Pulmonary artery endothelial cell (primary cell): Measurements from ENCODE around the gene GAR1. TPM values are rescaled to one million over a fixed set of nuclear protein-coding genes. Genes with fewer than 3 reads are reported as not detected.
"Not testable (repeated sequence)": the region's sequence is repeated elsewhere in the genome, so short reads cannot be mapped to it uniquely, and the experiment has no call there.

Experiments used
- DNase-seq: peaks from one replicate; pipeline ENCODE4 v3.0.0-alpha.2; 2011; ENCODE audit warnings: low read depth, low spot score
- total RNA-seq: library from RNA; depleted of rRNA; stranded (reverse); fragments of >200 nt; gene quantifications from 2 replicates; pipeline ENCODE4 v1.2.3, GENCODE V29; 2014

The GAR1 gene
- total RNA-seq, 1 donor from 2014 or later, result 6.1 TPM

DNA sequence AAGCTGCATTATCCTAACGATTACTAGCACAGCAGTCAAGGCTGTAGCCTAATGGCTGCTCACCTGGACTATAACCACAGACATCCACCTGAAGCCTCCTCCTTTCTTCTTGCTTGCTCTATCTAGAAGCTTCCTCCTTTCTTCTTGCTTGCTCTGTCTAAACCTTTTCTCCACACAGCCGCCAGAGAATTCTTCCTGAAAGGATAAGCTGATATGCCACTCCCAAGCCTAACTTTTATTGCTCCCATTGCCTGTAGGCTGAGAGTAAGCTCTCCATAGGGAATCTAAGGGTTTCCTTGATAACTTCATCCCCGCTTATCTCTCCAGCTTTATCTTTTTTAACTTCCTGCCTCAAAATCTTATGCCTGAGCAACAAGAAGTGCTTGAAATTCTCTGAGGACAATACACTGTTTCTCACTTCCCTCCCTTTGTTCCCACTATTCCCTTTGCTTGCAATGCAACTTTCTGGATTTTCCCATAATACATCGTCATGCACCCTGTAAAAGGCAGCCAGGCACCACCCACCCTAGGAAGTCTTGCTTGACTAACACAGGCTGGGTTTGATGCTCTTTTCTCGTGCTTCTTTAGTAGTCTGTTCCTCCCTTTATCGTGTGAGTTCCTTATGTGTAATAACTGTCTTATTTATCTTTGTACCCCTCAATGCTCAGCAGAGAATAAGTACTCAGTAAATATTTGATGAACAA, 31.0 kb downstream of the GAR1 start:
- no peak for DNase-seq

DNA sequence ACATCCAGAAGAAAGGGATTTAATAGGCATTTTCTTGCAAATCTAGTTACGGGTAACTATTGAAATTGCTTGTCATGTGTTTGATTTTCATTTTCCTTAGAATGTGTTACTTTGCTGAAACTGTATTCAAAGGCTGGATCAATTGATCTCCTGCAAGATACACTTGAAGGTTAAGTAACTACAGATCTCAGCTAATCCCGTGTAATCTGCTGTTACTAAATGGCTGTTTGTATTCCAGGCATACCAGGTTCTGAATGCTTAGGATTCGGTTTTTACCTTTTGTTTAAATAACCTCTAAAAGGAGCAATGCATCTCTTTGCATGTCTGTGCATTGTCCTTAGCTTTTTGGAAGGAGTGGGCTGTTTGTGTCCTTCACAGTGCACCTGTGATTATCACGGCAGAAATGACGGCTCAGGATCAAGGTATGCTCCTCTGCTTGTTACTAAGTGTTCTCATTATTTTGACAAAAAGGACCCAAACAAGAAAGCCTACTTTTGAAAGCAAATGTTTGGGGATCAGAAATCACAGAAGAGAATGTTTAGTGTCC, 32.4 kb downstream of the GAR1 start, which contains the start of gene LRIT3:
TSS of gene LRIT3 (plus strand) at position 212 of the 547 bp plus-strand sequence. CDS start at position 307, 95 bp downstream.
- no peak for DNase-seq

DNA sequence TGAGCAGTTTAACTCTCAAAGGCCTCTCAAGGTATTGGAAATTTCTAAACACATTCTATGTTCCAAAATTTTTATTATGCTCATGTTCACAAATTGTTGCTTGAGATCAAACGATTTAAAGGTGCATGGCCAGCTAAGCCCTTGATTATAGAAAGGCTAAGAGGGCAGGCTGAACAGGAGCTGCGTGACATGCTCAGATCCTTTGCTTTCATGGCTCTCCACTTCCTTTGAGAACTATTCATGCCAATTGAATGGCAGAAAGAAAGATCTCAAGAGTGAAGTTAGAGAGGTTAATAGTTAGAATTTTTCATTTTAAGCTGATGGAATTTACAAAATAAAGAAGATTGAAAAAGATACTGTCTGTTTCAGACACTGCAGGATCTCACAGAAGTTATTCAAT, 32.9 kb downstream of the GAR1 start:
- no peak for DNase-seq

DNA sequence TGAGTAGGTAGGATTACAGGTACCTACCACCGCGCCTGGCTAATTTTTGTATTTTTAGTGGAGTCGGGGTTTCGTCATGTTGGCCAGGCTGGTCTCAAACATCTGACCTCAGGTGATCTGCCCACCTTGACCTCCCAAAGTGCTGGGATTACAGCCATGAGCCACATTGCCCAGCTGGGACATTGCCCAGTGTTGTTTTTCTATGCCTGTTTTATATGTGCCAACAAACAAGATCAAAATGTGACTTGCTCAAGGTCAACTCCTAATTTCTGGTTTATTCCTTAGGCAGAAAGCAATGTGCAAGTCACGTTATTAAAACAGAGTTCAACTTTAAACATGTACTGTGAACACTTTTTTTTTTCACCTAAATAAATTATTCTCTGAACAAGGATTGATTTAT, 35.0 kb downstream of the GAR1 start:
- no peak for DNase-seq

DNA sequence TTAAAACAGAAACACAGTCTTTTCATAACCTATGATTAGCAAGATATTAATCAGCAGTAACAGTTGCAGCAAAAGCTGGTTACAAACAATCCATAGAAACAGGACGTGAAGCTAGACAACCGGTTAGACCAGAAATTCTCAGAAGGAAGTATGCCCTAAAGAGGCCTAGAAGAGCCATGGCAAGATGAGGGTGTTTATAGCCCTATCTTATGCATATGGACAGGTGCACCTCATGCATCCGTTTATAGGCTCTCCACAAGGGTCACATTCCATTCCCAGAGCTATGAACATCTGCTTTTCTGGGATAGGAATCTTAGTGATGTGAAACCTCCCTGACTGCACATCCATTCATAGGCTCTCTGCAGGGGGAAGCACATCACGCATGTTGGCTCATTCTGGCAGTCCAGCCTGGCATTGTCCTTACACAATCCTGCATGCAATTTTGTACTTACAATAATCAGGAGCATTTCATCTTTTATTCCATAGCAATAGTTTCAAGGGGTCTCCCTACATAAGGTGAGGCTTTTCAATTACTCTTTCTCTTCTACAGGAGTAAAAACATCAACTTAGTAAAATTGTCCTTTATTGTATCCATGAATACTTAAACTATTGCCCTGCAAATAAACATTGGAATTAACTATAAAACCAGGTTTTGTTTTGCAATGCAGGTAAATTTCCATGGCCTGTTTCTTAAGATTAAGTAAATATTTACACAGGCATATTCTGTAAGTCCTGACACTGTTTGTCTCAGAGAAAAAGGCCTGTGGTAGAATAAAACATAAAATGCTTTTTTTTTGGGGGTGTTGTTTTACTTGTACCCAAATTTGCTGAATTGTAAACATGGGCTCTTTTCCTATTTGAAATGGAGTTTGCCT, 44.1 kb downstream of the GAR1 start:
- not testable (repeated sequence) for DNase-seq

DNA sequence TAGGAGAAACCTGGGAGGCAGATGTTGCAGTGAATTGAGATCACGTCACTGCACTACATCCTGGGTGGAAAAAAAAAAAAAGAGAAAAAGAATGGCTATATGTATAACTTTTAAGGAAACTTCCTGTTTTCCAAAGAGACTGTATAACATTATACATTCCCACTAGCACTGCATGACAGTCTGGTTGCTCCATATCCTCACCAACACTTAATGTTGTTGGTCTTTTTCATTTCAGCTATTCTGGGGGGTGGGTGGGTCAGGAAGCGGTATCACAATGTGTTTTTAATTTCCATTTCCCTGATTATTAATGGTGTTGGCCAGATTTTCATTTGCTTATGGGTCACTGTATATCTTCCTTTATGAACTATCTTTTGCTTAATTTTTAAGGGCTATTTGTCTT, 45.7 kb downstream of the GAR1 start:
- DNase-seq, result no peak

DNA sequence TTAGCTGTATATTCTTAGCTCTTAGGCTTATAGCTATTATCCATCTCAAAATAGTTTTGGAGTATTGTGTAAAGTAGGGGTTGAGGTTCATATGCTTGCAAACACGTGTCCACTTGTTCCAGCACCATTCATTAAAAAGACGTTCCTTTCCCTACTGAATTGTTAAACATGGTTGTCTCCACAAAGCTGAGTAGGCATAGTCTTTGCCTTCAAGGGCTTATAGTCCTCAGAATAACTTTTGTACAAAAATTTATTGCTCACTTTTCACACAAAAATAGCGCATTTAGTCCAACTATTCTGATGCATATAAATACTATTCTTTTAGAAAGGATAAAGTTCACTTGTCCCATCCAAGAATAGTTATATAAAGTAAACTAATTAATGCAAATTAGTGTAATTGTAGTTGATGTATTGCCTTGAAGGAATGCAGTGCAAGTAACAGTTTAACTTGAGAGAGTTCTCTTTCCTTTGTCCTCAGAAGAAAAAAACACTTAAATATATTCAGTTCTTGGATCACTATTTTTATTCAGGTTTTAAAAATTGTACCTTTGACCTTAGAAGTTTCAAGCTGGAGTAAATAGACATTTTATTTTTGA, 46.5 kb downstream of the GAR1 start:
- no peak for DNase-seq

DNA sequence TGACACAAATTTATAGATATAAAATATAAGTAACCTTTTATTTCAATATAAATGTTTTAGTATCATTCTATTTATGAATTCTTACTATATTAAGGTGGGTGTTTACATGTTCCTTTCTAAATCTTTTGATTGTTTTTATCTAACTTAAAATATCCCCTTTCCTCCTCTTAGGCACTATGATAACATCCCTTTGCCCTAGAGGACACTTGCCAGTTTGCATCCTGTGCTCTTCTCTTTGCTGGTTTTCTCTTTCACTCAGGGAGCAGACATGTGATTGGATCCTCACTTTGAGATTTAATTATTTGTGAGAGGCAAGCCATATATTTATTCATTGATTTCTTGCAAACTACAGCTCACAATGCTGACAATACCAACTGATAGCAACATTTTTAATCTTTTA, 48.6 kb downstream of the GAR1 start:
- no peak for DNase-seq

DNA sequence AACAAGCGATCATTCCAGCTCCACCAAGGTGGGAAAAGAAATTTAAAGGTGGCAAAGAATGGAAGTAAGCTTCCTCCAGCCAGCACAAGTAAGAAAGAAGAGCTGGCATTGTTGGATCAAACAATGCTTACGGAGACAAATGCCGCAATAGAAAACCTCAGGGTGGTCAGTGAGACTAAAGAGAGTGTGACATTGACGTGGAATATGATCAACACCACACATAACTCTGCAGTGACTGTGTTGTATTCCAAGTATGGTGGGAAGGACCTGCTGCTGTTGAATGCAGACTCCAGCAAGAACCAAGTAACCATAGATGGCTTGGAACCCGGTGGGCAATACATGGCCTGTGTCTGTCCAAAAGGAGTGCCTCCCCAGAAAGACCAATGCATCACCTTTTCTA, 54.5 kb downstream of the GAR1 start:
- no peak for DNase-seq

DNA sequence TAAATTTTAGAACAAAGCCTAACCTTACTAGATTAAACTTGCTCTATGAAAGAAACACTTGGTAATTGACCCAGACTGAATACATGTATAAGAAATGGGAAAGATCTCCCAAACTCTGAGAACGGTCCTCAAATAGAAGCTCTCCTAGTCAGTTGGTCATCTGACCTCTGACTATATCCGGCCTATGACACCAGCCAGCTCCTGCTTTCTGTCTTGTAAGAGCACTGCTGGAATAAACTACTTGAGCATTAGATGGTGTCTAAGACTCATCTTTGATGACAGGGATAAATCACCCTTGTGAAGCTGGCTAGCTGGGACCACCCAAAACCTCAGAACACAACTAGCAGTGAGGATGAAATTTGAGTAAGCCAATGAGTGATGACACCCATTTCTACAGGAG, 56.5 kb downstream of the GAR1 start:
- no peak for DNase-seq

DNA sequence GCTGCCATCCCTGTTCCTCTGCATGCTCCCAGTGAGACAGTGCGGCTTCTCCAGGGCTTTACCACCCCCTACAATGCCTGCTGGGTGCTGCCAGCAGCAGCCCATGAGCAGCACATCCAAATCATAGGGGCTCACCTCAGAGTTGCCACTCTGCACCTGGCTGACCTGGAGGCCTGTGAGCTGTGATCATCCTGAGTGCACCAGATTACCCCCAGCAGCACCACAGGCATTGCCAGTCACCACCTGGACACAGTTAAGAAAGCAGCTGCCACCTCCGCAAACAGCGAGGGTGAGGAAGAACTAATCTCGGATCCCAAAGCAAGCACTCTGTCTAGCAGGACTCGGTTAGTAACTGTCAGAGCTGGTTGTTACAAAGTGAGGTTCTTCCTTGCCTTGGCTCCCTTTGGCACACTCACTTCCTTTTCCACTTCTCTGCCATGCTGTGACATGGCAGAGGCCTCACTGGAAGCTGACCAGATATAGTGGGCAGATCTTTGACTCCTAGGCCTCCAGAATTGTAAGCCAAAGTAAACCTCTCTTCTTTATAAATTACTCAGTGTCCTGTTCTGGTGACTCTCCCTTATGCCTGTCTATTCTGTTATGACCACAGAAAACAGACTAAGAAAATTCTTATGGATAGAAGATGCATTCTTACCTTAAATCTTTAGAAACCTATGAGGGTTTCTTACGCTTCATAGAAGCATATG, 57.5 kb downstream of the GAR1 start:
- no peak for DNase-seq

DNA sequence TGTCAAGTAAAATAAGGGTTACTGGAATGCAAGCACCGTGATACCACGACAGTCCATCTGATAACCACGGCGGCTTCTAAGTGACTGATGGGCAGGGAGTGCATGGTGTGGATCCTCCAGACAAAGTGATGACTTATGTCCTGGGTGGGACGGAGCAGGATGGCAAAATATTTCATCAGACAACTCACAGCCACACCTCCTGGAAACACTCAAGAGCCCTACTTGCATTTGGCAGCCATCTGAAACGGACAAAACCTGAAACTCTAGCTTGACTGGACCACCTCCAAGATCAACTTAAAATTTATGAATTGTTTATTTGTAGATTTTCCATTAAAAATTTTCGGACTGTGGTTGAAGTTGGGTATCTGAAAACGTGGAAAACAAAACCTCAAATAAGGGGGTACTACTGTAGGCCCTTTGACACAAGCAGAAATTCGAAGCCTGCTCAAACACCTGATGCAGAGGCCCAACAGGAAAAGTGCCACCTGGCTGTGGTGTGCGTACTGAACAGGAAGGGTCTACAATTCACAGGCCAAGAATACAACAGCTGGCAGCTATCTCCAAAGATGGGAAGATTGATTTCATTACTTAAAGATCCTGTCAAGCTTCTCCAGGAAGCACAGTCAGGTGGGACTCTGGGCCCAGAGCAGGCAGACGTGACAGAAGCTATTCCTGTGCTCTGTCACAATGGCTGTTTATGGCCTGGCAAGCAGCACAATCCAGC, 58.4 kb downstream of the GAR1 start:
- DNase-seq, result no peak

Other genes starting within 250 kb of the GAR1 start
- gene CASP6, start 112.3 kb upstream of the GAR1 start, total RNA-seq, result 43.3 and 46.8 TPM in 2 replicates
- gene PLA2G12A, start 85.7 kb upstream of the GAR1 start, total RNA-seq, result 12.6 and 14.8 TPM in 2 replicates
- 23.9 and 25.1 TPM in 2 replicates for gene CFI, start 13.8 kb upstream of the GAR1 start, total RNA-seq
- gene RRH, start 12.2 kb downstream of the GAR1 start, total RNA-seq, result 0.07 TPM in 1 of 2 replicates, not detected in the other
- gene LRIT3, start 32.3 kb downstream of the GAR1 start, total RNA-seq, result 0.04 TPM in 1 of 2 replicates, not detected in the other
- gene EGF, start 97.1 kb downstream of the GAR1 start, total RNA-seq, result 0.04 and 0.07 TPM in 2 replicates